Measurements from ENCODE around the gene IL17REL. TPM values are rescaled to one million over a fixed set of nuclear protein-coding genes. Genes with fewer than 3 reads are reported as not detected.

The IL17REL gene
- total RNA-seq, 2 donors from 2014 or later, result not detected

GRCh38 chr22:50030297-50031188, 18.0 kb upstream of the IL17REL start:
- 17 to 35% methylated on average over 7 to 50 of the region's 52 CpGs for WGBS, 2 donors
- peaks cover 10% of the 10 kb centered on the region for H3K4me1 ChIP-seq
- no peak for TF ChIP-seq POLR2A (IDR thresholded peaks at IDR 0.05)
- TF ChIP-seq CTCF (IDR thresholded peaks at IDR 0.05), result peak; percentile 82 to 97 (median 93)

GRCh38 chr22:50027639-50028537, 15.3 kb upstream of the IL17REL start:
- TF ChIP-seq POLR2A (IDR thresholded peaks at IDR 0.05) (no peak), CTCF (IDR thresholded peaks at IDR 0.05) (no peak)
- no peaks in the 10 kb centered on the region for H3K36me3 ChIP-seq (replicated peaks in 1 of 2; ENCODE audit: insufficient read depth in 1 of 2, low read depth in 2 of 2)
- H3K4me1 ChIP-seq, result peaks cover 10% of the 10 kb centered on the region
- no peak for DNase-seq
- H3K9me3 ChIP-seq, result no peaks in the 10 kb centered on the region
- ATAC-seq, result no peak
- H3K4me3 ChIP-seq, result no peak overlapping the region
- 51 to 60% methylated on average over 19 to 42 of the region's 42 CpGs for WGBS, 2 donors
- no peaks in the 10 kb centered on the region for H3K27me3 ChIP-seq
- intact Hi-C loops (cut with DNase I), result no loop called here
- H3K27ac ChIP-seq, result no peak overlapping the region

More at GRCh38 chr22:50030297-50031188, 18.0 kb upstream of the IL17REL start:
- ATAC-seq, result peak; percentile 89
- no peaks in the 10 kb centered on the region for H3K9me3 ChIP-seq
- H3K36me3 ChIP-seq (replicated peaks in 1 of 2; ENCODE audit: insufficient read depth in 1 of 2, low read depth in 2 of 2), result no peaks in the 10 kb centered on the region
- no peaks in the 10 kb centered on the region for H3K27me3 ChIP-seq
- no peak overlapping the region for H3K27ac ChIP-seq
- intact Hi-C loops (cut with DNase I), result loop anchor here (2.0 kb wide), 1 partner anchor 104 kb away; no protein-coding TSS in a partner anchor
- no peak overlapping the region for H3K4me3 ChIP-seq
- DNase-seq, result peak; percentile 75 to 82 (median 79)

GRCh38 chr22:50025993-50026392, 13.4 kb upstream of the IL17REL start:
- no peak overlapping the region for H3K27ac ChIP-seq
- WGBS, 2 donors, result 61 to 63% methylated on average over 3 to 13 of the region's 13 CpGs
- intact Hi-C loops (cut with DNase I), result no loop called here
- no peak overlapping the region for H3K4me3 ChIP-seq
- no peaks in the 10 kb centered on the region for H3K9me3 ChIP-seq
- TF ChIP-seq POLR2A (IDR thresholded peaks at IDR 0.05), result no peak
- TF ChIP-seq CTCF (IDR thresholded peaks at IDR 0.05), result no peak
- DNase-seq (no peak), ATAC-seq (no peak)
- H3K27me3 ChIP-seq, result no peaks in the 10 kb centered on the region
- no peaks in the 10 kb centered on the region for H3K36me3 ChIP-seq (replicated peaks in 1 of 2; ENCODE audit: insufficient read depth in 1 of 2, low read depth in 2 of 2)
- H3K4me1 ChIP-seq, result peaks cover 10% of the 10 kb centered on the region

GRCh38 chr22:50022171-50022819, 9.7 kb upstream of the IL17REL start:
- Histone ChIP-seq H3K27ac (no peak overlapping the region), H3K36me3 (replicated peaks in 1 of 2; ENCODE audit: insufficient read depth in 1 of 2, low read depth in 2 of 2) (no peaks in the 10 kb centered on the region), H3K9me3 (no peaks in the 10 kb centered on the region), H3K27me3 (no peaks in the 10 kb centered on the region), H3K4me1 (no peaks in the 10 kb centered on the region), H3K4me3 (no peak overlapping the region)
- ATAC-seq (no peak), DNase-seq (no peak)
- intact Hi-C loops (cut with DNase I), result no loop called here
- no peak for TF ChIP-seq POLR2A (IDR thresholded peaks at IDR 0.05)
- no peak for TF ChIP-seq CTCF (IDR thresholded peaks at IDR 0.05)
- WGBS, 2 donors, result 83% methylated on average over 14 of the region's 14 CpGs

Data from body of pancreas (tissue), 4 donors.